ENCODE data around the gene OR5AR1.
"Not testable (repeated sequence)": the region's sequence is repeated elsewhere in the genome, so short reads cannot be mapped to it uniquely, and the experiment has no call there.

The OR5AR1 gene

GRCh38 chr11:56663386-56663785 is at the start of gene OR5AR1:
TSS of gene OR5AR1 (plus strand) at chr11:56663686. CDS start at chr11:56663686, 0 bp downstream.
- DNase-seq (ENCODE audit: low read depth in 2 of 2) = no peak

GRCh38 chr11:56624661-56625110 is 38.8 kb upstream of the OR5AR1 start:
- DNase-seq (ENCODE audit: low read depth in 2 of 2) = no peak

- DNase-seq (ENCODE audit: low read depth in 2 of 2) = no peak
These were observed 37.5 kb upstream of the OR5AR1 start for GRCh38 chr11:56625946-56626345.

- DNase-seq (ENCODE audit: low read depth in 2 of 2) = no peak
These were observed 31.2 kb upstream of the OR5AR1 start for GRCh38 chr11:56632329-56632728.

DNA sequence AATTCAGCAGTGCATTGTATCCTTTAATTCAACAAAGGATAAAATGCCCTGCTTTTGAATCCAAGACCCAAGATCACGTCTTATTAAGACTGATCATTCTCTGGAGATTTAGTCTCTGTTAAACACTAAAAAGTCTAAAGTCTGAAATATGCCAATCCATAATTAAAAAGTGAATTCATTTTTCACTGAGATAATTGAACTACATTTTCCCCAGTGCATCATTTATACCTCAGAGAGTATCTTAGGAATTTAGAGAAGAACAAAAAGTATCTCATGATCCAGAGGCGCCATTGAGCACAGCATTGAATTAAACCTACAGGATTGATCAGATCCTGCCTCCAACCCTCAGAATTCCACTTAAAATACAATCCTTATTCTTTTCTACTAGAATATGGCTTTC is 26.6 kb upstream of the OR5AR1 start:
- DNase-seq (ENCODE audit: low read depth in 2 of 2) = no peak

DNA sequence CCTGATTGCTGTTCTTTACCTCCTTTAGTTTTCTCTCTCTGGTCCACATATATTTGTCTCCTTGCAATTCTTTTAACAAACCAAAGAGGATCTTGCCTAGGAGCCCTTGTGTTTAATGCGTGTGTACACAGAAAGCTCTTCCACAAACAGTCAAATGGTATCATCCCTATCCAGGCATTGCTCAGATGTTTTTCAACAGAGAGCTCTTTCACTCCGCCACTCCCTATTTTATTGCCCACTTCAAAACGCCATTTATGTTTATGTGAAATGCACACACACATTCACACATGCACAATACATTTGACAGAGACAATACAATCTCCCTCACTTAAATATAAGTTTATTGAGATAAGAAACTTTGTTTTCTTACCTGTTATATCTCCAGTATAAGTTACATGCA is 26.0 kb upstream of the OR5AR1 start:
- DNase-seq (ENCODE audit: low read depth in 2 of 2) = no peak

- no peak for DNase-seq (ENCODE audit: low read depth in 2 of 2)
These were observed 21.1 kb upstream of the OR5AR1 start, which contains the start of gene OR5AP2 for GRCh38 chr11:56642339-56642738. TSS of gene OR5AP2 (minus strand) at chr11:56642439. CDS start at chr11:56642439, 0 bp downstream.

DNA sequence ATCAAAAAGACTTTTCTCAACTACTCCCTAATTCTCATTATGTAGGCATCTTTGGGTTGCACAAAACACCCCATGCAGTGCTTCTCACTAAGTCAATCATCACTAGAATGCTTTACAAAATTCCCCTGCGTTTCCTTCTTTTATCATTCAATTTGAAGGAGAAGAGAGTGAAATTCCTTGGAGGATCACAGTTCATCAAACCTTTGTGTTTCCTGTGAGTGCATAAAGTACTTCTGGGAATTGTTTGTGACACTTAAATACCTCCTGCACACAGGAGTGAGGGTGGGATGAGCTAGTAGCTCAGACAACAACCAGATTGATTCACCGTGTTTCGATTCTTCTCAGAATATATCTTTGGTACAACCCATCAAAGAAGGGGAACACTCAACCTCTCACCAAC is 3.7 kb upstream of the OR5AR1 start:
- no peak for DNase-seq (ENCODE audit: low read depth in 2 of 2)

DNA sequence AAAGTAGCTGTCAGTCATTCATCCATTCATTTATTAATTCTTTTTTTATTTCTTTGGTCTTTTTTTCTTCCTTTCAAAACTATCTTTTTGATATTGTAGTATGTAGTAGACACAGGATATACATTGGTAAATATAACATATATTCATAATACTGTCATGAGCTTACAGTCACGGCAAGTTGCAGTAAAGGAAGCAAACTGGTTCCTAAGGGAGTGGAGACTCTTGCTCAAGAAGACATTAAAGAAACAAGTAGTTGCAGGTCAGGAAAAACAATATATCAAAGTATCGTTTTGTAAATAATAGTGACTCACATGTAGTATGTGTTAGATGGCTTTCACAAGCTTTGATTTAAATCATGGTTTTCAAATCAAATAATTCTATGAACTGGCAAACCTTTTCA is 7.5 kb downstream of the OR5AR1 start:
- DNase-seq (ENCODE audit: low read depth in 2 of 2) = no peak

DNA sequence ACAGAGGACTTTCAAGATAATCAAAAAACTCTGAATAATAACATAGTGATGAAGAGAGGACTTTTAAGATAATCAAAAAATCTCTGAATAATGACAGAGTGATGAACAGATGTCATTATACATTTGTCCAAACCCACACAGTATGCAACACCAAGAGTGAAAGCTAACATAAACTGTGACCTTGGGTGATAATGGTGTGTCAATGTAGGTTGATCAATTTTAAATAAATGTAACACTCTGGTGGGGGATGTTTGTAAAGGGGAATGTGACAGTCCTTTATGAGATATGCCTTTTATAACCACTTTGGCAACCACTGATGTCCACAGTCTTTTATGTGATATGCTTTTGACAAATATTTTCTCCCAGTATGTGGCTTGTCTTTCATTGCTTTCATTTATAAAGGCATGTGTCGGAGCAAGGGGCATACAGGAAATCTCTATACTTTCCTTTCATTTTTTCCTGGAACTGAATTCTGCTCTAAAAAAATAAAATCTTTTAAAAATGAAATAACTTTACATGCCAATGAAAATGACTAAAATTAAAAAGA is 25.1 kb downstream of the OR5AR1 start:
- DNase-seq (ENCODE audit: low read depth in 2 of 2) = no peak

DNA sequence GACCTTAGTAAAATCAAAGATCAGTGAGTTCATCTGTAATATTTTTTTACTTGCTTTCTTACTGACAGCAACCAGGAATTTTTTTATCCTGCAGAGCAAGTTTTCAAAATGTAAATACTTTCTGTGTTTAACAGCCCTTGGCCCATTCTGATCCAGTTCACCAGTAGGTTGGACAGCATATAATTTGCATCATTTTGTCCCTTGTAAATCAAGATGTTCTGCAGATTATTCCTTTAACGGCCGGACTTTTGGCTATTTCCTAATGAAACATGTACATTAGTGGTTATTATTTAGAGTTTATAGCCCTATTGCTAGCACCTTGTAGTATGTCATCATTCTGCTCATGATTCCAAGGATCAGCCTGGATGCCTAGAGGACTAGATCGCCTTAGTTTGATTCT is 27.7 kb downstream of the OR5AR1 start:
- not testable (repeated sequence) for DNase-seq (ENCODE audit: low read depth in 2 of 2)

- no peak for DNase-seq (ENCODE audit: low read depth in 2 of 2)
These were observed 29.9 kb downstream of the OR5AR1 start for GRCh38 chr11:56693428-56693827.

- no peak for DNase-seq (ENCODE audit: low read depth in 2 of 2)
These were observed 35.3 kb downstream of the OR5AR1 start, which contains the start of gene OR9G1 for GRCh38 chr11:56698795-56699194. TSS of gene OR9G1 (plus strand) at chr11:56699095. CDS start at chr11:56700388, 1,293 bp downstream.

DNA sequence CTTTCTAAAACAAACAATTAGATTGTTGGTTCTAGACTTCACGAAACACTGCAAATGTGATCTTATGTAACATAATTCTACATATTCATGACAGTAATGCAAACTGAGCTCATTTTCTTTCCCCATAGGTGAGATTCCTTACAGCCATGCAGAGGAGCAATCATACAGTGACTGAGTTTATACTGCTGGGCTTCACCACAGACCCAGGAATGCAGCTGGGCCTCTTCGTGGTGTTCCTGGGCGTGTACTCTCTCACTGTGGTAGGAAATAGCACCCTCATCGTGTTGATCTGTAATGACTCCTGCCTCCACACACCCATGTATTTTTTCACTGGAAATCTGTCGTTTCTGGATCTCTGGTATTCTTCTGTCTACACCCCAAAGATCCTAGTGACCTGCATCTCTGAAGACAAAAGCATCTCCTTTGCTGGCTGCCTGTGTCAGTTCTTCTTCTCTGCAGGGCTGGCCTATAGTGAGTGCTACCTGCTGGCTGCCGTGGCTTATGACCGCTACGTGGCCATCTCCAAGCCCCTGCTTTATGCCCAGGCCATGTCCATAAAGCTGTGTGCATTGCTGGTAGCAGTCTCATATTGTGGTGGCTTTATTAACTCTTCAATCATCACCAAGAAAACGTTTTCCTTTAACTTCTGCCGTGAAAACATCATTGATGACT is 36.9 kb downstream of the OR5AR1 start:
- no peak for DNase-seq (ENCODE audit: low read depth in 2 of 2)

- no peak for DNase-seq (ENCODE audit: low read depth in 2 of 2)
These were observed 37.5 kb downstream of the OR5AR1 start for GRCh38 chr11:56700914-56701485.

- DNase-seq (ENCODE audit: low read depth in 2 of 2) = no peak
These were observed 42.4 kb downstream of the OR5AR1 start for GRCh38 chr11:56705784-56706396.

DNA sequence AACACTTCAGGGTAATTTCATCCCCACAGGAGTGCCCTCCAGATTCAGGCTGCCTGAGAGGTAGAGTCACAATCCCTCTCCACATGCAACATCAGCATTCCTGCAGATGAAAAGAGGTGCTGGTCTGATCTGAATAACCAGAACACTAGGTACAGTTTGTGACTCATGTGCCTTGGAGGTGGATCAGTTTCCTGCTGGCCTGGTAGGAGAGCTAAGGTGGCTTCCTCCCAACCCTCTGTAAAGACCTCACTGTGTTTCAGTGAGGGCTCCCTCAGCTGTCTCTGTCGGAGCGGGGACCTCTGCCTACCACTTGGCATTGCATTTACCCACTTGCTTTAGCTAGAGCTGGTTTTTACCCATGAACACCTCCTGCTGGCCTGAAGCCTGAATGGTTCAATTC is 43.0 kb downstream of the OR5AR1 start:
- no peak for DNase-seq (ENCODE audit: low read depth in 2 of 2)

GRCh38 chr11:56714206-56714605 is 50.7 kb downstream of the OR5AR1 start:
- DNase-seq (ENCODE audit: low read depth in 2 of 2) = no peak

Measured in stimulated activated CD8-positive, alpha-beta memory T cell treated with anti-CD3 and anti-CD28 coated beads, Interleukin-15, amount 100 ng/mL, for 4 hours (primary cell).